Forelimb muscle (tissue), 1 donor: Measurements from ENCODE around the gene TRPC4AP. TPM values are rescaled to one million over a fixed set of nuclear protein-coding genes. Genes with fewer than 3 reads are reported as not detected.
"Not testable (repeated sequence)": the region's sequence is repeated elsewhere in the genome, so short reads cannot be mapped to it uniquely, and the experiment has no call there.

Source experiments
- DNase-seq: peaks from one replicate; pipeline ENCODE4 v3.0.0-alpha.2; 2013; ENCODE audit warnings: low read depth
- polyA plus RNA-seq: library from polyadenylated mRNA; unstranded; fragments of 120-200 nt; gene quantifications from one replicate; pipeline ENCODE4 v1.2.1, GENCODE V29; 2013; ENCODE audit not compliant: insufficient read length

TRPC4AP gene
- polyA plus RNA-seq, 1 donor = 52.6 TPM

GRCh38 chr20:35101620-35102019 is 9.0 kb upstream of the TRPC4AP start:
- no peak for DNase-seq

GRCh38 chr20:35093267-35093884 is 769 bp upstream of the TRPC4AP start:
- DNase-seq = no peak

- peak; percentile 14 for DNase-seq
These were observed 637 bp downstream of the TRPC4AP start for GRCh38 chr20:35091816-35092523.

- DNase-seq = no peak
These were observed 4.1 kb downstream of the TRPC4AP start for GRCh38 chr20:35088231-35089145.

- no peak for DNase-seq
These were observed 4.8 kb downstream of the TRPC4AP start for GRCh38 chr20:35087791-35088190.

- DNase-seq = no peak
These were observed 5.3 kb downstream of the TRPC4AP start for GRCh38 chr20:35087355-35087754.

GRCh38 chr20:35085477-35086225 is 7.0 kb downstream of the TRPC4AP start:
- no peak for DNase-seq

GRCh38 chr20:35084998-35085397 is 7.6 kb downstream of the TRPC4AP start:
- DNase-seq = no peak

GRCh38 chr20:35080348-35080642 is 12.3 kb downstream of the TRPC4AP start:
- not testable (repeated sequence) for DNase-seq

GRCh38 chr20:35079472-35080347 is 12.9 kb downstream of the TRPC4AP start:
- no peak for DNase-seq

- no peak for DNase-seq
These were observed 14.7 kb downstream of the TRPC4AP start for GRCh38 chr20:35077872-35078271.

GRCh38 chr20:35077341-35077740 is 15.3 kb downstream of the TRPC4AP start:
- DNase-seq = no peak

GRCh38 chr20:35071436-35072153 is 21.0 kb downstream of the TRPC4AP start:
- DNase-seq = not testable (repeated sequence)

GRCh38 chr20:35066194-35066593 is 26.4 kb downstream of the TRPC4AP start:
- no peak for DNase-seq

GRCh38 chr20:35065181-35065580 is 27.4 kb downstream of the TRPC4AP start:
- no peak for DNase-seq

GRCh38 chr20:35063168-35063567 is 29.4 kb downstream of the TRPC4AP start:
- no peak for DNase-seq

- DNase-seq = no peak
These were observed 30.1 kb downstream of the TRPC4AP start for GRCh38 chr20:35062478-35062877.

GRCh38 chr20:35060168-35060567 is 32.4 kb downstream of the TRPC4AP start:
- no peak for DNase-seq

- DNase-seq = no peak
These were observed 33.0 kb downstream of the TRPC4AP start for GRCh38 chr20:35059612-35060011.

GRCh38 chr20:35059110-35059509 is 33.5 kb downstream of the TRPC4AP start:
- DNase-seq = no peak
